Ovary (tissue), 9 donors: ENCODE data around the gene RNU2-63P. TPM values are rescaled to one million over a fixed set of nuclear protein-coding genes. Genes with fewer than 3 reads are reported as not detected.
"Not testable (repeated sequence)": the region's sequence is repeated elsewhere in the genome, so short reads cannot be mapped to it uniquely, and the experiment has no call there.

Source experiments
- DNase-seq, 5 donors: peaks; one replicate each; pipeline ENCODE4 v3.0.0-alpha.2; 2019 to 2020
- H3K27ac ChIP-seq, 2 donors: fragments of 200-600 bp; one replicate each; pipeline versions ENCODE4 v1.5.1 to v1.8.0; 2019 to 2022
- H3K27me3 ChIP-seq: fragments of 200-600 bp; one replicate; pipeline ENCODE4 v1.8.0; 2022
- H3K36me3 ChIP-seq: fragments of 200-600 bp; sonication (generic); one replicate; pipeline ENCODE4 v1.5.1; 2019
- H3K4me1 ChIP-seq: one replicate; pipeline ENCODE4 v1.8.1; 2013; ENCODE audit warnings: mild to moderate bottlenecking, moderate library complexity; ENCODE audit not compliant: insufficient read depth
- H3K4me3 ChIP-seq: fragments of 200-600 bp; sonication (generic); one replicate; pipeline ENCODE4 v1.5.1; 2017
- H3K9me3 ChIP-seq, 2 donors: fragments of 200-600 bp in 1 of 2; sonication (generic) in 1 of 2; one replicate each; pipeline versions ENCODE4 v1.5.1 to v1.8.1; 2013 to 2019; ENCODE audit warnings: mild to moderate bottlenecking in 1 of 2, moderate library complexity in 1 of 2
- EP300 ChIP-seq: sonication (generic); formaldehyde crosslinking; IDR thresholded peaks from one replicate; pipeline ENCODE4 v1.6.1; 2017; ENCODE audit warnings: antibody characterized with exemption
- POLR2A ChIP-seq: fragments of 450-650 bp; IDR thresholded peaks from one replicate; pipeline ENCODE4 v1.6.1; 2017; ENCODE audit warnings: antibody characterized with exemption, mild to moderate bottlenecking, moderate library complexity
- WGBS, 3 donors: extraction: QIAGEN DNeasy Blood & Tissue Kit in 1 of 3; methylation state at CpG; one replicate each; pipeline versions ENCODE4 v1.1.5 to v1.1.7; 2013 to 2017; 5-methylcytosine and 5-hydroxymethylcytosine counted together
- intact Hi-C, 4 donors: fragments of 100-400 bp; cut with DNase I; formaldehyde crosslinking; loops; one replicate each; pipeline versions ENCODE4 v1.11.0 to v1.15.1; 2022 to 2023
- polyA plus RNA-seq, 2 donors: library from polyadenylated mRNA; stranded (reverse); fragments of 200-250 nt in 1 of 2; fragments of 350-450 nt in 1 of 2; fragmentation: Illumina TruSeq in 1 of 2; extraction: RNeasy Lipid Tissue Mini Kit (QIAGEN cat#74804) in 1 of 2; gene quantifications; one replicate each; pipeline ENCODE4 v1.2.3, GENCODE V29; 2013 to 2014
- total RNA-seq, 7 donors: library from RNA; depleted of rRNA in 2 of 7; stranded (reverse); fragments of >200 nt in 2 of 7; fragmentation: NEBNext Ultra II Directional in 3 of 7; extraction: Animal tissue kit (Norgen Biotek cat#: 25700) in 3 of 7; gene quantifications; one replicate each; pipeline versions ENCODE4 v1.1.0 to v1.2.4, GENCODE V29; 2016 to 2023
- TF ChIP-seq, protein P1 (sequence below), 3 donors: fragments of 450-650 bp in 2 of 3; fragments of 200-600 bp in 1 of 3; IDR thresholded peaks; one replicate each; pipeline versions ENCODE4 v1.5.1 to v1.8.0; 2016 to 2022; ENCODE audit warnings: antibody characterized with exemption in 3 of 3, mild to moderate bottlenecking in 1 of 3
- donor health status: DM: no; HTN: no; CAD: no; lungs with moderate emphysema.
- donor health status: DM: no; HTN: no; CAD: no.
- donor health status: Bipolar disorder and iron deficiency.
- donor health status: DM: yes; HTN: yes; CAD: no.
- donor health status: DM: no; HTN: no; CAD: no.
- donor health status: DM: yes; HTN: yes; CAD: no.

Gene RNU2-63P
- total and polyA plus RNA-seq, 9 donors: 2.3 to 8.3 TPM; not detected in 7

DNA sequence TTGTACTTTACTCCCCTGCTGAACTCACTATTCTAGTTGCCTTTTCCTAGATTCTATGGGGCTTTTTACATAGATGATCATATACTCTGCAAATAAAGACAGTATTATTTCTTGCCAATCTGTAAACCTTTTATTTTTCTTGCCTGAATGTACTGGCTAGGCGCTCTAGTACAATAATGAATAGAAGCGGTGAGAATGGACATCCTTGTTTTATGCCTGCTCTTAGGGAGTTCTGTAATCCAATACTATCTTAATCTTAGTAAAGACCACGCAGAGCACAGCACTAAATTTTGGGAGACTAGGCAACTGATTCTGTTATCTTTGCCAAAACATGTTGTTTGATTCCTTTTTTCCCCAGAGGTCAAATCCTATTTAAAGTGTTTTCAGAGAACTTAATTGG is 32.2 kb upstream of the RNU2-63P start:
- TF ChIP-seq, protein P1, sequence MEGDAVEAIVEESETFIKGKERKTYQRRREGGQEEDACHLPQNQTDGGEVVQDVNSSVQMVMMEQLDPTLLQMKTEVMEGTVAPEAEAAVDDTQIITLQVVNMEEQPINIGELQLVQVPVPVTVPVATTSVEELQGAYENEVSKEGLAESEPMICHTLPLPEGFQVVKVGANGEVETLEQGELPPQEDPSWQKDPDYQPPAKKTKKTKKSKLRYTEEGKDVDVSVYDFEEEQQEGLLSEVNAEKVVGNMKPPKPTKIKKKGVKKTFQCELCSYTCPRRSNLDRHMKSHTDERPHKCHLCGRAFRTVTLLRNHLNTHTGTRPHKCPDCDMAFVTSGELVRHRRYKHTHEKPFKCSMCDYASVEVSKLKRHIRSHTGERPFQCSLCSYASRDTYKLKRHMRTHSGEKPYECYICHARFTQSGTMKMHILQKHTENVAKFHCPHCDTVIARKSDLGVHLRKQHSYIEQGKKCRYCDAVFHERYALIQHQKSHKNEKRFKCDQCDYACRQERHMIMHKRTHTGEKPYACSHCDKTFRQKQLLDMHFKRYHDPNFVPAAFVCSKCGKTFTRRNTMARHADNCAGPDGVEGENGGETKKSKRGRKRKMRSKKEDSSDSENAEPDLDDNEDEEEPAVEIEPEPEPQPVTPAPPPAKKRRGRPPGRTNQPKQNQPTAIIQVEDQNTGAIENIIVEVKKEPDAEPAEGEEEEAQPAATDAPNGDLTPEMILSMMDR (IDR thresholded peaks at IDR 0.05): no peak
- no peak for TF ChIP-seq EP300
- no peak for TF ChIP-seq POLR2A
- WGBS, 3 donors: 80 to 89% (median 88%) methylated on average over 3 of the region's 3 CpGs
- intact Hi-C loops: no loop called here
- Histone ChIP-seq H3K9me3 (no peaks in the 10 kb centered on the region), H3K36me3 (no peaks in the 10 kb centered on the region), H3K4me3 (no peak overlapping the region), H3K27me3 (no peaks in the 10 kb centered on the region), H3K4me1 (peaks cover 3% of the 10 kb centered on the region), H3K27ac (no peak overlapping the region)
- DNase-seq: no peak

DNA sequence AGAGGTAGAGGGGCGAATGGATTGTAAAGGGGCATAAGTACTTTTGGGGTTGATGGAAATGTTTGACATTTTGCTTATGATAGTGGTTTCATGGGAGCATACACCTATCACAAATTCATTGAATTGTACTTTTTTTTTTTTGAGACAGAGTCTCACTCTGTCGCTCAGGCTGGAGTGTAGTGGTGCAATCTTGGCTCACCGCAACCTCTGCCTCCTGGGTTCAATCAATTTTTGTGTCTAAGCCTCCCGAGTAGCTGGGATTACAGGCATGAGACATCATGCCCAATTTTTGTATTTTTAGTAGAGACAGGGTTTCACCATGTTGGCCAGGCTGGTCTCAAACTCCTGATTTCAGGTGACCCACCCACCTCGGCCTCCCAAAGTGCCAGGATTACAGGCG is 29.2 kb upstream of the RNU2-63P start:
- H3K36me3 ChIP-seq, H3K9me3 ChIP-seq, H3K4me3 ChIP-seq, H3K27ac ChIP-seq, H3K4me1 ChIP-seq, H3K27me3 ChIP-seq, DNase-seq, intact Hi-C loops: not testable (repeated sequence)
- 90 to 96% (median 94%) methylated on average over 6 of the region's 6 CpGs for WGBS, 3 donors

DNA sequence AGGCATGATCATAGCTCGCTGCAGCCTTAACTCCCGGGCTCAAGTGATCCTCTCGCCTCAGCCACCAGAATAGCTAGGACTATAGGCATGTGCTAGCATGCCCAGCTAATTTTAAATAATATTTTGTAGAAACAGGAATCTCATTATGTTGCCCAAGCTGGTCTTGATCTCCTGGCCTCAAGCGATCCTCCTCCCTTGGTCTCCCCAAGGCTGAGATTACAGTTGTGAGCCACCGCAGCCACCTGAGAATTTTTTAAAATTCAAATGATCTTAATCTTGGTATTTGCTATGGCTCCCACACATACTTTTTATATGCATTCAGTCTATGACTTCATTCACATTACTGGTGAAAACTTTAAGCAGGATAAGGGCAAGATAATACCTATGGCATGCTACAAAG is 26.1 kb upstream of the RNU2-63P start:
- intact Hi-C loops: no loop called here
- Histone ChIP-seq H3K4me1 (peaks cover 3% of the 10 kb centered on the region), H3K4me3 (no peak overlapping the region), H3K9me3 (no peaks in the 10 kb centered on the region), H3K27ac (no peak overlapping the region), H3K36me3 (no peaks in the 10 kb centered on the region), H3K27me3 (no peaks in the 10 kb centered on the region)
- DNase-seq: no peak
- TF ChIP-seq EP300: no peak
- no peak for TF ChIP-seq POLR2A
- TF ChIP-seq, protein P1 (IDR thresholded peaks at IDR 0.05): no peak
- WGBS, 3 donors: 98% methylated on average over 5 of the region's 5 CpGs

DNA sequence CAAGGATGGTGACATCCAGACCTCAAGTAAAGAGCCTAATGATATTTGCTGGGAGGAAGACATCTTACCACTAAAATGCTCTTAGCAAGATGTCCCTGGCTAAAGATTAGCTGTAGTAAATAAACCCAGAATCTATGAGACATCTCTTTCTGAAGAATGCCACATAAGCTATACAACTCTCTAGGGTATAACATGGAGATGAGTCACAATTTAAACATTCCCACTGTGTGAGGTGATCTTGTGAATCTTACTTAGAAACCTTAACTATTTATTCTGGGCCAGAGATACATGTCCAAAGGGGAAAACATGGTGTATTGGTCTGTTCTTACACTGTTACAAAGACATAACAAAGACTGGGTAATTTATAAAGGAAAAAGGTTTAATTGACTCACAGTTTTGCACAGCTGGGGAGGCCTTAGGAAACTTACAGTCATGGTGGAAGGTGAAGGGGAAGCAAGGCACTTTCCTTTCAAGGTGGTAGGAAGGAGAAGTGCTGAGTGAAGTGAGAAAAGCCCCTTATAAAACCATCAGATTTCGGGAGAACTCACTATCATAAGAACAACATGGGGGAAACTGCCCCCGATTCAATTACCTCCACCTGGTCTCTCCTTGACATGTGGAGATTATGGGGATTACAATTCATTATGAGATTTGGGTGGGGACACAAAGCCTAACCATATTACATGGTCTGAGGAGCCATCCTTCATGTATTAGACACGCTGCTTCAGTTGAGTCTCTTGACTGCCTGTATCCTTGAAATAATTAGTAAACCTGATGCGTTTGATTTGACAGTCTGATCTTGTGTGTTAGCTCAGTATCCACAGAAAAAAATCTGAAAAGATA is 22.1 kb upstream of the RNU2-63P start:
- TF ChIP-seq, protein P1 (IDR thresholded peaks at IDR 0.05): no peak

DNA sequence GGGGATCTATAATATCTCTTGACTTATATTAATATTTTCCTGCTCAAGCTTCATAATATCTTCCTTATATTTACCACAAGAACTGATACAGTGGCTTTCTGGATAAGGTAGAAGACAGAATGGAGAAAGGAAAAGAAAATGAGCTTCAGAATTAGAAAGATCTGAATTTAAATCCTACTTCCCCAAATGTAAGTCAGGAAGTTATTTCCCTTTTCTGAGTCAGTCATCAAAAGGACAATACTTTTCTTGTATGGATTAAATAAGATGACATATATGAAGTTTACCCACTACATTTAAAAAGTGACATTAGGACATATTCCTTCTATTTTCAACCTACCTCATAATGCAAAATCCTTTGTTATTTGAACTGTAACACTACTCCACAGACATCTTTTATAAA is 20.3 kb upstream of the RNU2-63P start:
- intact Hi-C loops: no loop called here
- no peak for DNase-seq
- Histone ChIP-seq H3K9me3 (no peaks in the 10 kb centered on the region), H3K4me3 (no peak overlapping the region), H3K27ac (no peak overlapping the region), H3K36me3 (no peaks in the 10 kb centered on the region), H3K4me1 (no peaks in the 10 kb centered on the region), H3K27me3 (no peaks in the 10 kb centered on the region)
- TF ChIP-seq, protein P1 (IDR thresholded peaks at IDR 0.05): no peak
- TF ChIP-seq EP300 (no peak), POLR2A (no peak)

More for the DNA sequence above, 22.1 kb upstream of the RNU2-63P start:
- WGBS, 3 donors: 95 to 98% (median 95%) methylated on average over 4 of the region's 4 CpGs
- no peak overlapping the region for H3K4me3 ChIP-seq
- H3K9me3 ChIP-seq: no peaks in the 10 kb centered on the region
- intact Hi-C loops: no loop called here
- DNase-seq: no peak
- H3K27me3 ChIP-seq: no peaks in the 10 kb centered on the region
- no peak overlapping the region for H3K27ac ChIP-seq
- H3K36me3 ChIP-seq: no peaks in the 10 kb centered on the region
- no peaks in the 10 kb centered on the region for H3K4me1 ChIP-seq
